ENCODE results near the gene THSD4. TPM values are rescaled to one million over a fixed set of nuclear protein-coding genes. Genes with fewer than 3 reads are reported as not detected.

THSD4 gene
- total RNA-seq, 2 experiments from 2014 or later, result not detected

DNA sequence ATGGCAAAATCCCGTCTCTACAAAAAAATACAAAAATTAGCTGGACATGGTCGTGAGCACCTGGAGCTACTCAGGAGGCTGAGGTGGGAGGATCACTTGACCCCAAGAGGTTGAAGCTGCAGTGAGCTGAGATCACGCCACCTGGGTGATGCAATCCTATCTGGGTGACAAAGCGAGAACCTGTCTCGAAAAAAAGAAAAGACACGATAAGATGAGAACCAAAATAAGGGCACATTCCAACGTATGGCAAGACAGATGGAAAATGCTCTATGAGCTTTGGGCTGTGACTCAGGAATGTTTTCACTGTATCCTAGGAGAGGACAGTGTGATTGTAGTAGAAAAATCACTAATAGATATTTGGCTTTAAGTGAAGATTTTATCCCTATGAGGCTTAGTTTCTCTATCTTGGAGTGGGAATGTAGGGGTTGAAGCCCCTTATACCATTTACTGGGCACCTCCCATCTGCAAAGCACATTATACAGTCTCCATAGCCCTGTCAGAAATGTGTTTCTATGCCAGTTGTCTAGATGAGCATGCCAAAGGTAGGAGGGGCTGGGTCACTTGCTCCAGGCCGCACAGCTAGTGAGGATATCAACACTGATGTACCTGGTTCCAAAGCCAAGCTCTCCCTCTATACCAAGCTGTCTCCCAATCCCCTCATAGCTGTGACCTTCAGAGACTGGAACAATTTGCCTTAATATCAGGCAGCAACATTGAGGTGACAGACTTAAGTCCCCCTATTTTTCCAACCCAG is 641.5 kb downstream of the THSD4 start:
- no TSS peak for BruUV-seq (replicated peaks)
- ChIA-PET POLR2A (no interaction called here), CTCF (ENCODE audit: unreplicated experiment) (no interaction called here)
- intact Hi-C loops (cut with micrococcal nuclease; ENCODE audit: unreplicated experiment), result no loop called here
- Histone ChIP-seq H3K27ac (ENCODE audit: low read depth, low read length, poor library complexity, severe bottlenecking) (no peak overlapping the region), H3K4me2 (ENCODE audit: low read length) (no peak overlapping the region), H3K9me2 (ENCODE audit: insufficient read depth, low read length) (no peaks in the 10 kb centered on the region), H3K36me3 (ENCODE audit: insufficient read depth, low read length) (no peaks in the 10 kb centered on the region), H3K4me1 (ENCODE audit: insufficient read depth, low read length, poor library complexity, severe bottlenecking) (no peaks in the 10 kb centered on the region), H3K79me2 (ENCODE audit: insufficient read depth, low read depth, low read length) (no peaks in the 10 kb centered on the region), H2AFZ (ENCODE audit: low read length) (no peak overlapping the region), H3K9me3 (ENCODE audit: low read length) (no peaks in the 10 kb centered on the region), H4K20me1 (ENCODE audit: insufficient read depth, low read length) (no peaks in the 10 kb centered on the region), H3K4me3 (ENCODE audit: low read depth, low read length, poor library complexity, severe bottlenecking) (no peak overlapping the region)
- TF ChIP-seq EZH2phosphoT487 (IDR thresholded peaks at IDR 0.05; ENCODE audit: borderline replicate concordance, low read depth, low read length) (no peak), CTCF (conservative IDR thresholded peaks at IDR 0.05; ENCODE audit: low read length) (no peak)
- DNase-seq (ENCODE audit: low spot score), result no peak

DNA sequence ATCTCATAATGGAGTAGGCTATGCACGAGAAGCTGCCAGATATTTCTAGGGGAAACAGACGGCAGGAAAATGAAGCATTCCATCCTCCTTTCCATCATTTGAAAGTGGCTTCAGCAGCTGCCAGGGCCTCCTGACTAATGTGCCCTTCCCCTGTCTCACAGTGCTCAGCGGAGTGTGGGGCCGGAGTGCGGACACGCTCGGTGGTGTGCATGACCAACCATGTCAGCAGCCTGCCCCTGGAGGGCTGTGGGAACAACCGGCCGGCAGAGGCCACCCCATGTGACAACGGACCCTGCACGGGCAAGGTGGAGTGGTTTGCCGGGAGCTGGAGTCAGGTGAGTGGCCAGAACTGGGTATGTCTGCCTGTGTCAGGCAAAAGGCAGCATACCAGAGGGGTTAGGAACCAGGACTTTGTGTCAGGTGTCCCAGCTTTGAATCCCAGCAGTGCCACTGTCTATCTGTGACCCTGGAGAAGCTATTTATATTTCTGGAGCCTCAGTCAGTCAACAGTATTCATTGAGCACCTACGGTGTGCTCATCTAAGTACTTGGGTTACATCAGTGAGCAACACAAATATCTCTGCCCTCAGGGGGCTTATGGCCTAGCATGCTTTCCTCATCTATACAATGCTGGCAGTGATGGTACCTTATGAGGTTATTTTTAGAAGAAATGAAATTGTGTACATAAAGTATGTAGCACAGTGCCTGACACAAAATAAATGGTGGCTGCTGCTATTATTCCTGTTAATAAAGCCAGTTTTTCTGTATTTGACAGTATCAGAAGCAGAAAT is 642.7 kb downstream of the THSD4 start:
- no peaks in the 10 kb centered on the region for H3K9me3 ChIP-seq (ENCODE audit: low read length)
- no peaks in the 10 kb centered on the region for H3K4me1 ChIP-seq (ENCODE audit: insufficient read depth, low read length, poor library complexity, severe bottlenecking)
- no peak overlapping the region for H3K27ac ChIP-seq (ENCODE audit: low read depth, low read length, poor library complexity, severe bottlenecking)
- POLR2A ChIA-PET, result no interaction called here
- no peak overlapping the region for H3K4me3 ChIP-seq (ENCODE audit: low read depth, low read length, poor library complexity, severe bottlenecking)
- H4K20me1 ChIP-seq (ENCODE audit: insufficient read depth, low read length), result no peaks in the 10 kb centered on the region
- TF ChIP-seq EZH2phosphoT487 (IDR thresholded peaks at IDR 0.05; ENCODE audit: borderline replicate concordance, low read depth, low read length) (no peak), CTCF (conservative IDR thresholded peaks at IDR 0.05; ENCODE audit: low read length) (no peak)
- H3K79me2 ChIP-seq (ENCODE audit: insufficient read depth, low read depth, low read length), result no peaks in the 10 kb centered on the region
- H3K36me3 ChIP-seq (ENCODE audit: insufficient read depth, low read length), result no peaks in the 10 kb centered on the region
- no TSS peak for BruUV-seq (replicated peaks)
- intact Hi-C loops (cut with micrococcal nuclease; ENCODE audit: unreplicated experiment), result no loop called here
- no peaks in the 10 kb centered on the region for H3K9me2 ChIP-seq (ENCODE audit: insufficient read depth, low read length)
- H3K4me2 ChIP-seq (ENCODE audit: low read length), result no peak overlapping the region
- no peak for DNase-seq (ENCODE audit: low spot score)
- CTCF ChIA-PET (ENCODE audit: unreplicated experiment), result no interaction called here
- H2AFZ ChIP-seq (ENCODE audit: low read length), result no peak overlapping the region

GRCh38 chr15:71758711-71759110 is 643.4 kb downstream of the THSD4 start:
- no peak overlapping the region for H2AFZ ChIP-seq (ENCODE audit: low read length)
- no peak overlapping the region for H3K27ac ChIP-seq (ENCODE audit: low read depth, low read length, poor library complexity, severe bottlenecking)
- H3K9me2 ChIP-seq (ENCODE audit: insufficient read depth, low read length), result no peaks in the 10 kb centered on the region
- TF ChIP-seq EZH2phosphoT487 (IDR thresholded peaks at IDR 0.05; ENCODE audit: borderline replicate concordance, low read depth, low read length) (no peak), CTCF (conservative IDR thresholded peaks at IDR 0.05; ENCODE audit: low read length) (no peak)
- BruUV-seq (replicated peaks), result no TSS peak
- no peaks in the 10 kb centered on the region for H3K9me3 ChIP-seq (ENCODE audit: low read length)
- no peak overlapping the region for H3K4me3 ChIP-seq (ENCODE audit: low read depth, low read length, poor library complexity, severe bottlenecking)
- H3K4me2 ChIP-seq (ENCODE audit: low read length), result no peak overlapping the region
- CTCF ChIA-PET (ENCODE audit: unreplicated experiment), result no interaction called here
- H3K4me1 ChIP-seq (ENCODE audit: insufficient read depth, low read length, poor library complexity, severe bottlenecking), result no peaks in the 10 kb centered on the region
- intact Hi-C loops (cut with micrococcal nuclease; ENCODE audit: unreplicated experiment), result no loop called here
- H3K79me2 ChIP-seq (ENCODE audit: insufficient read depth, low read depth, low read length), result no peaks in the 10 kb centered on the region
- POLR2A ChIA-PET, result no interaction called here
- no peak for DNase-seq (ENCODE audit: low spot score)
- no peaks in the 10 kb centered on the region for H3K36me3 ChIP-seq (ENCODE audit: insufficient read depth, low read length)
- no peaks in the 10 kb centered on the region for H4K20me1 ChIP-seq (ENCODE audit: insufficient read depth, low read length)
